ENCODE results near the gene DNAI2.

Gene DNAI2

GRCh38 chr17:74305865-74306654 lies 32.0 kb downstream of the DNAI2 start:
- in situ Hi-C loops (cut with HindIII; ENCODE audit: low pct_unique_long_range_greater_than_20kb, low sequenced_read_pairs) = no loop called here

GRCh38 chr17:74307984-74308773 lies 34.1 kb downstream of the DNAI2 start:
- DNase-seq (ENCODE audit: low read depth in 1 of 2, low spot score in 1 of 2) = no peak
- in situ Hi-C loops (cut with HindIII; ENCODE audit: low pct_unique_long_range_greater_than_20kb, low sequenced_read_pairs) = no loop called here
- no peak for TF ChIP-seq JUND (IDR thresholded peaks at IDR 0.05; ENCODE audit: low read depth)

More at GRCh38 chr17:74305865-74306654, 32.0 kb downstream of the DNAI2 start:
- TF ChIP-seq JUND (IDR thresholded peaks at IDR 0.05; ENCODE audit: low read depth) = no peak
- peak in 1 of 2 experiments; percentile 52 for DNase-seq (ENCODE audit: low read depth in 1 of 2, low spot score in 1 of 2)

GRCh38 chr17:74309902-74310301 lies 35.9 kb downstream of the DNAI2 start:
- in situ Hi-C loops (cut with HindIII; ENCODE audit: low pct_unique_long_range_greater_than_20kb, low sequenced_read_pairs) = no loop called here
- no peak for DNase-seq (ENCODE audit: low read depth in 1 of 2, low spot score in 1 of 2)
- TF ChIP-seq JUND (IDR thresholded peaks at IDR 0.05; ENCODE audit: low read depth) = no peak

GRCh38 chr17:74314877-74315276 lies 40.8 kb downstream of the DNAI2 start:
- TF ChIP-seq JUND (IDR thresholded peaks at IDR 0.05; ENCODE audit: low read depth) = no peak
- in situ Hi-C loops (cut with HindIII; ENCODE audit: low pct_unique_long_range_greater_than_20kb, low sequenced_read_pairs) = no loop called here
- DNase-seq (ENCODE audit: low read depth in 1 of 2, low spot score in 1 of 2) = no peak

- in situ Hi-C loops (cut with HindIII; ENCODE audit: low pct_unique_long_range_greater_than_20kb, low sequenced_read_pairs) = no loop called here
Observed at GRCh38 chr17:74316220-74316619, 42.2 kb downstream of the DNAI2 start.

GRCh38 chr17:74317071-74317470 lies 43.0 kb downstream of the DNAI2 start:
- TF ChIP-seq JUND (IDR thresholded peaks at IDR 0.05; ENCODE audit: low read depth) = no peak
- DNase-seq (ENCODE audit: low read depth in 1 of 2, low spot score in 1 of 2) = no peak
- in situ Hi-C loops (cut with HindIII; ENCODE audit: low pct_unique_long_range_greater_than_20kb, low sequenced_read_pairs) = no loop called here

More at GRCh38 chr17:74316220-74316619, 42.2 kb downstream of the DNAI2 start:
- no peak for TF ChIP-seq JUND (IDR thresholded peaks at IDR 0.05; ENCODE audit: low read depth)
- DNase-seq (ENCODE audit: low read depth in 1 of 2, low spot score in 1 of 2) = no peak

GRCh38 chr17:74318391-74318790 lies 44.4 kb downstream of the DNAI2 start:
- in situ Hi-C loops (cut with HindIII; ENCODE audit: low pct_unique_long_range_greater_than_20kb, low sequenced_read_pairs) = no loop called here
- no peak for DNase-seq (ENCODE audit: low read depth in 1 of 2, low spot score in 1 of 2)
- no peak for TF ChIP-seq JUND (IDR thresholded peaks at IDR 0.05; ENCODE audit: low read depth)

- no peak for DNase-seq (ENCODE audit: low read depth in 1 of 2, low spot score in 1 of 2)
- in situ Hi-C loops (cut with HindIII; ENCODE audit: low pct_unique_long_range_greater_than_20kb, low sequenced_read_pairs) = no loop called here
- TF ChIP-seq JUND (IDR thresholded peaks at IDR 0.05; ENCODE audit: low read depth) = no peak
Observed at GRCh38 chr17:74324521-74324920, 50.5 kb downstream of the DNAI2 start.

GRCh38 chr17:74325376-74325742 lies 51.3 kb downstream of the DNAI2 start:
- no peak for TF ChIP-seq JUND (IDR thresholded peaks at IDR 0.05; ENCODE audit: low read depth)
- DNase-seq (ENCODE audit: low read depth in 1 of 2, low spot score in 1 of 2) = peak in 1 of 2 experiments; percentile 22
- in situ Hi-C loops (cut with HindIII; ENCODE audit: low pct_unique_long_range_greater_than_20kb, low sequenced_read_pairs) = no loop called here

- no peak for TF ChIP-seq JUND (IDR thresholded peaks at IDR 0.05; ENCODE audit: low read depth)
- in situ Hi-C loops (cut with HindIII; ENCODE audit: low pct_unique_long_range_greater_than_20kb, low sequenced_read_pairs) = no loop called here
- DNase-seq (ENCODE audit: low read depth in 1 of 2, low spot score in 1 of 2) = no peak
Observed at GRCh38 chr17:74325743-74326379, 51.8 kb downstream of the DNAI2 start, which contains the start of gene KIF19. KIF19 (plus strand) TSS chr17:74326226; CDS start chr17:74326350, 124 bp downstream.

GRCh38 chr17:74326506-74326905 lies 52.5 kb downstream of the DNAI2 start:
- DNase-seq (ENCODE audit: low read depth in 1 of 2, low spot score in 1 of 2) = no peak
- in situ Hi-C loops (cut with HindIII; ENCODE audit: low pct_unique_long_range_greater_than_20kb, low sequenced_read_pairs) = no loop called here
- TF ChIP-seq JUND (IDR thresholded peaks at IDR 0.05; ENCODE audit: low read depth) = no peak

- TF ChIP-seq JUND (IDR thresholded peaks at IDR 0.05; ENCODE audit: low read depth) = no peak
- in situ Hi-C loops (cut with HindIII; ENCODE audit: low pct_unique_long_range_greater_than_20kb, low sequenced_read_pairs) = no loop called here
- DNase-seq (ENCODE audit: low read depth in 1 of 2, low spot score in 1 of 2) = no peak
Observed at GRCh38 chr17:74328487-74328886, 54.5 kb downstream of the DNAI2 start.

GRCh38 chr17:74329378-74329777 lies 55.3 kb downstream of the DNAI2 start:
- no peak for DNase-seq (ENCODE audit: low read depth in 1 of 2, low spot score in 1 of 2)
- TF ChIP-seq JUND (IDR thresholded peaks at IDR 0.05; ENCODE audit: low read depth) = no peak
- in situ Hi-C loops (cut with HindIII; ENCODE audit: low pct_unique_long_range_greater_than_20kb, low sequenced_read_pairs) = no loop called here

Measured in T47D (cell line).